ENCODE data around the gene TRIM67.

The TRIM67 gene

GRCh38 chr1:231185391-231185790 is 23.5 kb downstream of the TRIM67 start:
- no peak for DNase-seq

- DNase-seq, result no peak
Measured at GRCh38 chr1:231186356-231187115, 24.7 kb downstream of the TRIM67 start.

GRCh38 chr1:231187571-231187970 is 25.7 kb downstream of the TRIM67 start:
- no peak for DNase-seq

GRCh38 chr1:231188072-231188471 is 26.2 kb downstream of the TRIM67 start:
- no peak for DNase-seq

GRCh38 chr1:231188768-231189167 is 26.9 kb downstream of the TRIM67 start:
- no peak for DNase-seq

- DNase-seq, result no peak
Measured at GRCh38 chr1:231189683-231190270, 27.9 kb downstream of the TRIM67 start.

- no peak for DNase-seq
Measured at GRCh38 chr1:231190456-231190855, 28.6 kb downstream of the TRIM67 start.

- DNase-seq, result no peak
Measured at GRCh38 chr1:231192620-231193163, 30.8 kb downstream of the TRIM67 start.

GRCh38 chr1:231193710-231194340 is 32.0 kb downstream of the TRIM67 start:
- no peak for DNase-seq

- no peak for DNase-seq
Measured at GRCh38 chr1:231194476-231194842, 32.6 kb downstream of the TRIM67 start.

- DNase-seq, result no peak
Measured at GRCh38 chr1:231194843-231195516, 33.1 kb downstream of the TRIM67 start.

- no peak for DNase-seq
Measured at GRCh38 chr1:231196307-231196706, 34.4 kb downstream of the TRIM67 start.

- DNase-seq, result no peak
Measured at GRCh38 chr1:231196728-231197127, 34.9 kb downstream of the TRIM67 start.

- no peak for DNase-seq
Measured at GRCh38 chr1:231199868-231200267, 38.0 kb downstream of the TRIM67 start.

- no peak for DNase-seq
Measured at GRCh38 chr1:231200388-231201031, 38.7 kb downstream of the TRIM67 start.

GRCh38 chr1:231201375-231201978 is 39.6 kb downstream of the TRIM67 start:
- no peak for DNase-seq

- no peak for DNase-seq
Measured at GRCh38 chr1:231201979-231202633, 40.2 kb downstream of the TRIM67 start.

- DNase-seq, result no peak
Measured at GRCh38 chr1:231203259-231204057, 41.6 kb downstream of the TRIM67 start.

GRCh38 chr1:231206856-231207255 is 45.0 kb downstream of the TRIM67 start:
- no peak for DNase-seq

- no peak for DNase-seq
Measured at GRCh38 chr1:231207437-231207836, 45.6 kb downstream of the TRIM67 start.

GRCh38 chr1:231208980-231209379 is 47.1 kb downstream of the TRIM67 start:
- no peak for DNase-seq
